HG03139 (cell line): ENCODE data around the gene POGK.
A peak's percentile ranks its signal among the peaks of the same experiment; 100 is the strongest.
"Not testable (repeated sequence)": the region's sequence is repeated elsewhere in the genome, so short reads cannot be mapped to it uniquely, and the experiment has no call there.

ENCODE experiments used
- ATAC-seq: cut with Tn5 transposase; IDR thresholded peaks from one replicate; pipeline ENCODE4 v1.9.1; 2021; ENCODE audit not compliant: unreplicated experiment

Gene POGK

GRCh38 chr1:166852918-166853317 lies 13.6 kb downstream of the POGK start:
- no peak for ATAC-seq

GRCh38 chr1:166855558-166855957 lies 16.3 kb downstream of the POGK start:
- ATAC-seq, result no peak

- no peak for ATAC-seq
These were observed 18.7 kb downstream of the POGK start for GRCh38 chr1:166857995-166858394.

GRCh38 chr1:166858726-166859419 lies 19.6 kb downstream of the POGK start:
- ATAC-seq, result no peak

- ATAC-seq, result no peak
These were observed 20.3 kb downstream of the POGK start for GRCh38 chr1:166859597-166859996.

GRCh38 chr1:166865926-166866325 lies 26.7 kb downstream of the POGK start:
- no peak for ATAC-seq

GRCh38 chr1:166868639-166869038 lies 29.4 kb downstream of the POGK start:
- ATAC-seq, result no peak

GRCh38 chr1:166869318-166870099 lies 30.2 kb downstream of the POGK start:
- no peak for ATAC-seq

GRCh38 chr1:166870584-166870983 lies 31.3 kb downstream of the POGK start:
- no peak for ATAC-seq

- no peak for ATAC-seq
These were observed 35.2 kb downstream of the POGK start for GRCh38 chr1:166874464-166874863.

- ATAC-seq, result no peak
These were observed 36.0 kb downstream of the POGK start for GRCh38 chr1:166875302-166875733.

GRCh38 chr1:166875734-166876539 lies 36.7 kb downstream of the POGK start, which contains the start of gene TADA1:
TSS of gene TADA1 (minus strand) at chr1:166876264. CDS start at chr1:166876233, 31 bp downstream.
- ATAC-seq, result peak; percentile 92

- peak; percentile 2 for ATAC-seq
These were observed 37.2 kb downstream of the POGK start for GRCh38 chr1:166876540-166876838.

GRCh38 chr1:166878173-166878917 lies 39.1 kb downstream of the POGK start:
- not testable (repeated sequence) for ATAC-seq

- ATAC-seq, result no peak
These were observed 43.6 kb downstream of the POGK start for GRCh38 chr1:166882893-166883292.

- ATAC-seq, result peak; percentile 66
These were observed 44.9 kb downstream of the POGK start for GRCh38 chr1:166884040-166884642.

GRCh38 chr1:166884971-166885370 lies 45.7 kb downstream of the POGK start:
- ATAC-seq, result no peak

GRCh38 chr1:166888373-166889111 lies 49.3 kb downstream of the POGK start:
- ATAC-seq, result no peak

GRCh38 chr1:166889776-166890175 lies 50.5 kb downstream of the POGK start:
- no peak for ATAC-seq

GRCh38 chr1:166895766-166896165 lies 56.5 kb downstream of the POGK start:
- ATAC-seq, result no peak
